DMS 273 (cell line): ENCODE measurements around the gene BOK.

Source experiments
- DNase-seq: peaks from one replicate; lab custom pipeline; 2025; ENCODE audit not compliant: unreplicated experiment; lab: John Stamatoyannopoulos, UW

BOK gene

DNA sequence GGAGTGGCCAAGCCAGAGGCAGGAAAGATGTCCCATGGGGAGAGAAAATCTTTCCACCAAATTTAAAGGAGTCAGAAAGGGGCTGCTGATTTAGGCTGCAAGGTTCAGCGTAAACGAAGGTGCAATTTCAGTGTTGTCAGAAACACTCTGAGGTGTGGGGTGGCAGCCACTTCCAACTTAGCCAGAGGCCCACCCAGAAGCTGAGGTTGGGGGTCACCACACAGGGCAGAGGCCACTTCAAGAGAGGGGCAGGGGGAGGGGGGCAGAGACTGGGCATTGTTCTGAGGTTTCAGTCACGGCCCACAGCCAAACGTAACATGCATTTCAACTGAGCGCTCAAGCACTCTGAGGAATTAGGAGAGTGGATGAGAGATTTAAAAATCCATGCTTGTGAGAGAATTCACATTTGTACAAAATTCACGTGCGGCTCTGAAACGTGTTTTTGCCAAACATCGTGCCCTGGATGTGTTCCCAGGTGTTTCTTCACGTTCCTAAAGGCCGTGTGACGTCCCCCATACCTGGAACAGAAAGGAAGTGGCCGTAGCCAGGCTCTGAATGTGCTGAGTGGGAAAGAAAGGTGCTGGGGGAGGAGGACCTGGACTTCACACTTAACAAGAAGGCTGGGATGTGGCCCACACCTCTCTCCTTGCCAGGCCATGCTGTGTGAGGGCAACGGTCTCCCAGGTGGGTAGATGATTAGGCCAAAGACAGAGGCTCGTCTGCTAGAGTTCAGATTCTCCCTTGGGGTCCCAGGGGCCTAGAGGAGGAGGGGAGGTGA lies 19.5 kb upstream of the BOK start:
- no peak for DNase-seq

DNA sequence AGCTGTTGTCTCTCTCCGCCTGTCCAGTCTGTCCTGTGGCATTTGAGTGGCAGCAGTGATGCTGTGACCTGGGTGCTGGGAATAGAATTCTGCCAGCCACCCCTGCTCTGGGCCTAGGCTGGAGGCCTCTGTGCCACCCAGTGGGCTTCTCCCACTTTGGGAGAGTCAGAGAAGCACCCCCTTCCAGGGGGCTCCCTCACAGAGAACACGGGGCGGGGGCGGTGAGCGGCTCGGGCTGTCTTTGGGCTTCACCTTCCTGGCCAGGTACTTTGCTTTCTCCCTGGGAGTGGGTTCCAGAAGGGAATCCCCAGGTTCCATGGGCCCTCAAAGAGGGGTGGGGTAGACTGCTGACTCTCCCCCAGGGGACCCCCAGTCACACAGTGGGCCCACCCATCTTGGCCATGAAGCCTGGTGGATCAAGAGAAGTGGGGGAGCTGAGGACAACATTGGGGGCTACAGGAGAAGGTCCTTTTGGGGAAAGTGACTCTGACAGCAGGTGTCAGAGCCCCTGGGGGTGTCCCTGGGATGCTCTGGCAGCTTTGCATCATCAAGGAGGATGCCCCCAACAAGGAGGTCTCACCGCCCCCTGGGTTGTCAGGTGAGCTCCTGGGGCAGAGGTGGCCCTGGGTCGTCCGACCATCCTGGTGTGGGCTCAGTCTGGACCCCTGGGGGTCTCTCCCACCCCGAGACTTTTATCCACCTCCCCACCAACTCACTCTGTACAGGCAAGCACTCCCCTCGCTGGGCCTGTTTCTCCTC lies 18.8 kb upstream of the BOK start:
- no peak for DNase-seq

DNA sequence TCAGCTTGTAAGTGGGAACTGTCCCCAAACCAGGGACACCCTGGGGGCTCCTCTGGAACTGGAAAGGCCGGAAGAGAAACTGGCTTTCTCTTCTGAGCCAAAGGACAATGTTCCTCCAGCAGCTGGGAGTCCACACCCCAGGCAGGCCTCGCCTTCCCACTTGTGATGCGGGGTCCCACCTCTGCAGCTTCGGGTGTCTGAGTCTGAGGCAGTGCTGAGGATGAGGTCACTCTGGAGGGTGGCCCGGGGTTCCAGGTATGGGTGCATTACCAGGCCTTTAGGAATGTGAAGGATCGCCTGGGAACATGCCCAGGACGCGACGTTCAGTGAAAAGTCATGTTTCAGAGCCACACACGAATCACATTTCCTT lies 18.2 kb upstream of the BOK start:
- no peak for DNase-seq

DNA sequence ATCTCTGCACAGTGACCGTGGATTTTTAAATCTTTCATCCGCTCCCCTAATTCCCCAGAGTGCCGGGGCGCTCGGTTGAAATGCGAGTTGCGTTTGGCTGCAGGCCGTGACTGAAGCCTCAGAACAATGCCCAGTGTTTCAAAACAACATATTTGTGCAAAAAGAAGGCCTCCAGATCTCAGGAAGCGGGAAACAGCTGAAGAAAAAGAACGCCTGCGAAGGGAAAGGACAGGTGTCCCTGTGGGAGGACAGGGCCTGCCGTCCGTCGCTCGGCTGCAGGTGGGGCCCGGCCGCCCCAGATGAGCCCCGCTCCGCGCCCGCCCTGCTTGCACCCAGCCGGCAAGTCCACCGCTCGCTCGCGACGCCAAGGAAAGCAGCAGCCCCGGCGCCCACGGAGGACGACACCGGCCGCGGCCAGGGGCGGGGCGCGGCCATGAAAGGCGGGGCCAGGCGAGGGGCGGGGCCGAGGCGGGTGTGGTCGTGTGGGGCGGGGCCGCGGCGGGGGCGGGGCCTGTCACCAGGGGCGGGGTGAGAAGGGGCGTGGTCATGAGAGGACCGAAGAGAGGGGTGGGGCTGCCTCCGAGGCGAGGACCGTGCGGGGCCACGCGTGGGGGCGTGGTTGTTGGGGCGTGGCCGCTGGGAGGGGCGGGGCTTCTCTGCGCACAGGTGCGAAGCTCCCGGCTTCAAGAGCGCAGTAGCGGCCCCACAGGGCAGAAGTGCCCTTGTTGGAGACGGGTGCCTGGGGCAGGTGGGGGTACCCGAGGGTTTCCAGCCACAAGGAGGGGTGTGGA lies 17.6 kb upstream of the BOK start:
- DNase-seq = peak; percentile 59

DNA sequence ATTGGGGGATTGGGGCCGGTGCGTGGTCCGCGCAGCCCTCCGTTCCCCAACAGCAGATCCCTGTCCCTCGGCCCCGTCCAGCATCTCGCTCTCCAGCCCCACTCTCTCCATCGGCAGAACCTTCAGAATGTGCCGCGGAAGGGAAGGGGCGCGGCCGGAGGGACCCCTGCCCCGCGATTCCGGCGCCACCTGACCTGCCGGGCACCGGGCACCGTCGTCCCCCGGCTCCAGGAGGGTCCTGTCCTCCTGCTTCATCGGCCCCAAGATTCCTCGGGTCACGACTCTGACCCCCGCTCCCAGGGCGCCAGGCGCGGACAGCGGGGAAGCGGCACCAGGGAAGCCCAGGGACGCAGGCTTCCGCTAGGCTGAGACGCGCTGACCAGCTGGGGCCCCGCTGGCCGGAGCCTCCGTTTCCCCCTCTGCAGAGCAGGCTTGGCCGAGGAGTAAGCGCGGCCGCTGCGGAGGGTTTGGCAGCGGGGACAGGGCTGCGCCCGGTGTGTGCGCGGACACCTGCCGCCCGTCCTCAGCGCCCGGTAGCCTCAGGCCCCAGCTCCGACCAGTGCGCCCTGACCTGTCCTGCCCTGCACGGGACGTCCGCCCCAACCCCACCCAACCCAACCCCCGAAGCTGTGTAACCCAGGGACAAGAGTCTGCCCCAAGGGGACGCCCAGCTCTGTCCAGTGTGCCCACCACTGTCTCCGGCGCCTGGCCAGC lies 16.8 kb upstream of the BOK start:
- no peak for DNase-seq

DNA sequence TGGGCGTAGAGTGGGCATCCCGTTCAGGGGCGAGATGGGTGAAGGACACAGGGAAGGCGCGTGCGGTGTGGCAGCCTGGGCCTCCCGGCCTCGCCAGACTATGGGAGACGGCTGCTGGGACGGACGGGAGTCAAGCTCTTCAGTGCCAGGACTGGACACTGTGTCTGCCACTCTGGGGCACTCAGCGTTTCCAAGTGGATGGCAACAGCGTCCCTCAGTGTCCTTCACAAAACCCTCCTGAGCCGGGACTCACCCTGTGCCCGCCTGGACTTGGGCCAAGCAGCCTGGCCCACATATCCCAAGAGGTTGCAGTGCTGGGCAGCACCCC lies 16.3 kb upstream of the BOK start:
- no peak for DNase-seq

DNA sequence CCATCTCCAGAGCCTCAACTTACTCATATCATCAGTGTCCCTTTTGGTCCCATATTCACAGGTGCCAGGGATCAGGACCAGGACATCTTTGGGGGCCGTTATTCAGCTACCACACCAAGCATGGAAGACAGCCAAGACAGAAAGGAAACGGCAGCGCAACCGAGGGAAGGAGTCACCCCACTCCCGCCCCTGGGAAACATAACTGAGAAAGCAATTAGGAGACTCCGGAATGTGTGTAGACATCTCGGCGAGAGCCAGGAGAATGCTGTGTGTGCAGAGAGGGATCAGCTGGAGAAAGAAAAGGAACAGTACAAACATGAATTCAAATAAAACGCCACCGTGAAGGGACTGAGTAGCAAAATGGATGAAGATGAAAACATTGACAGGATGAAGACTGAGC lies 13.4 kb upstream of the BOK start:
- DNase-seq = no peak

DNA sequence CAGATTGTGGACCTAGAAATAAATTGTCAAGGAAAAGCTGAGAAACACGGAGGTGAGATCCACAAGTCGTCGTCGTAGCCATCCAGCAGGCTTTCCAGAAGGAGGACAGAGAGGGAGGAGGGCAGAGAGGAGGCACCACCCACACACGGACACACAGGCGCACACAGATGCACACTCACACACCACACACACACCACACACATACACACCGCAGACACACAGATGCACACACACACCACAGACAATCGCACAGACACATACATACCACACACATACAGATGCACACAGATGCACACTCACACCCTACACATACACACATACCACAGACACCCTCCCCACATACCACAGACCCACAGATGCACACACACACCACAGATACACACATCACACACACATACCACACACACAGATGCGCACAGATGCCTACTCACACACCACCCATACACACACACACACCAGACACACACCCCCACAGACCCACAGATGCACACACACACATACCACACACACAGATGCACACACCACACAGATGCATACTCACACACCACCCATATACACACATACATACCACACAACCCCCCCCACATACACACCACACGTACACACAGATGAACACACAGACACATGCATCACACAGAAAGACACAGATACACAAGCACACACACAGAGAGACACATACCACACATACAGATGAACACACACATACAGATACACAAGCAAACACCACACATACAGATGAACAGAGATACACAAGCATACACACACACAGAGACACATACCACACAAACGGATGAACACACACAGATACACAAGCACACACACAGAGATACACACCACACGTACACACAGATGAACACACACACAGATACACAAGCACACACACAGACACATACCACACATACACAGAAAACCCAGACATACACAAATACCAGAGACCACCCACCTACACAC lies 12.7 kb upstream of the BOK start:
- DNase-seq = no peak

DNA sequence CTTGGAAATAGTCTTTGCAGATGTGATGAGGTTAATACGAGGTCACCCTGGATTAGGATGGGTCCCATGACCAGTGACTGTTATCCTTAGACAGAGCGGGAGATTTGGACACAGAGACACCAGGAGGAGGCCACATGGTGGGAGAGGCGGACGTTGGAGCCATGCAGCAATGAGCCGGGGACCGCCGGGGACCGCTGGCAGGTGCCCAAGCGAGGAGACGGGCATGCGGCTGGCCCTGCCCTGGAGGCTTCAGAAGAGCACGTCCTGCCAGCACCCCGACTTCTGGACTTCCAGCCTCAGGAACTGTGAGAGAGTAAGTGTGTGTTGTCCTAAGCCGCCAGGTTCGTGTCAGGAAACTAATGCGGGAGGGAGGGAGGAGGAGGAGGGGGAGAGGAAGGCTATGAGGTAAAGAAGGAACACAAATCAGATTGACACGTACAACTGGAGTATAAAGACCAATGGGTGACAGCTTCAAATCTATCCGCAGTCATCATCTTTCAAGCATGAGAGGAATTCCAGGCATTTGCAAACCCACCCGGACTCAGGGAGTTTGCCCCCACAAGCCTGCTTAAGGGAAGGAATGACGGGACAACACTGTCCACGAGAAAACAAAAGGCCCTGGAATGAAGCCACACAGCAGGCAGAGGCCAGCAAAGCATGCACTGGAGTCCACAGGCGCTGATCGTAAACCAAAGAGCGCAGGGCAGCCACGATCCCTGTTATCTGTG lies 11.6 kb upstream of the BOK start:
- no peak for DNase-seq

DNA sequence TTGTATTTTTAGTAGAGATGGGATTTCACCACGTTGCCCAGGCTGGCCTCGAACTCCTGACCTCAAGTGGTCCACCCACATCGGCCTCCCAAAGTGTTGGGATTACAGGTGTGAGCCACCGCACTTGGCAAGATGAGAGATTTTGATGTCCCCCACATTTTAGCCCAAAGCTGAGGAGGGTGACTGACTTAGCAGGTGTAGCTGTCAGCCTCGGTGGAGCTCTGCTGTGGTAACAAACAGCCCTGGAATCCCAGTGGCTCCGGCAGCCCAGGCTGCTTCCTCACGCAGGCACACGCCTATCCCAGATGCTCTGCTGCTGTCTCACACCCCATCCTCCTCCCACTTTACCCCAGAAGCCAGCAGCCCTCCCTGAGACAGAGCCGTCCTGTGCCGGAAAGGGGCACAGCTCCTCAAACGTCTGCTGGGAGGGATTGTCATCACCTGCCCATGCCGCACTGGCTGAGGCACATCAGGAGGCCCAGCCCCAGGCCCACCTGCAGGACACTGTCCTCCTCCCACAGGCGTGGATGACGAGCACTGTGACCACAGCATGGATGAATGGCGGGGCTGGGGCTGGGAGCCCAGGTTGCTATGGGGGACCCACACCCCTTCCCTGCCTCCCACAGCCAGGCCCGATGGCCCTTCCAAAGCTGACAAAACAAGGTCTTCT lies 10.6 kb upstream of the BOK start:
- no peak for DNase-seq

DNA sequence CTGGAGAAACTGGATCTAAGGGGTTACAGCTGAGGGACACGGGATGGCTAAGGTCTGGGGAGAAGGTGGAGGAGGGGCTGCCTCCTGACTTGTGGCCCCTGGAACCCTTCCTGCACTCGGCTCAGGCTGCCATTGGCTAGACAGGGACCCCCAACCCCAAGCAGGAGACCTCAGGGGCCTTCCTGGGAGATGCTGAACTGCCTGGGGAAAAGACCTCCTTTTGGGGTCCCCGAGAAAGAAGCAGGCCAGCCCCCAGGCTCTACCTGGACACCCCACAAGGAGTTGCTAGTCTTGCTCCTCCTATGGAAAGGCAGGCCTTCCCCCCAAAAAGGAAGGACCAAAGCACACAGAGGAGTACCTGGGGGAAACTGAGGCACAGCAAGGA lies 10.1 kb upstream of the BOK start:
- no peak for DNase-seq

DNA sequence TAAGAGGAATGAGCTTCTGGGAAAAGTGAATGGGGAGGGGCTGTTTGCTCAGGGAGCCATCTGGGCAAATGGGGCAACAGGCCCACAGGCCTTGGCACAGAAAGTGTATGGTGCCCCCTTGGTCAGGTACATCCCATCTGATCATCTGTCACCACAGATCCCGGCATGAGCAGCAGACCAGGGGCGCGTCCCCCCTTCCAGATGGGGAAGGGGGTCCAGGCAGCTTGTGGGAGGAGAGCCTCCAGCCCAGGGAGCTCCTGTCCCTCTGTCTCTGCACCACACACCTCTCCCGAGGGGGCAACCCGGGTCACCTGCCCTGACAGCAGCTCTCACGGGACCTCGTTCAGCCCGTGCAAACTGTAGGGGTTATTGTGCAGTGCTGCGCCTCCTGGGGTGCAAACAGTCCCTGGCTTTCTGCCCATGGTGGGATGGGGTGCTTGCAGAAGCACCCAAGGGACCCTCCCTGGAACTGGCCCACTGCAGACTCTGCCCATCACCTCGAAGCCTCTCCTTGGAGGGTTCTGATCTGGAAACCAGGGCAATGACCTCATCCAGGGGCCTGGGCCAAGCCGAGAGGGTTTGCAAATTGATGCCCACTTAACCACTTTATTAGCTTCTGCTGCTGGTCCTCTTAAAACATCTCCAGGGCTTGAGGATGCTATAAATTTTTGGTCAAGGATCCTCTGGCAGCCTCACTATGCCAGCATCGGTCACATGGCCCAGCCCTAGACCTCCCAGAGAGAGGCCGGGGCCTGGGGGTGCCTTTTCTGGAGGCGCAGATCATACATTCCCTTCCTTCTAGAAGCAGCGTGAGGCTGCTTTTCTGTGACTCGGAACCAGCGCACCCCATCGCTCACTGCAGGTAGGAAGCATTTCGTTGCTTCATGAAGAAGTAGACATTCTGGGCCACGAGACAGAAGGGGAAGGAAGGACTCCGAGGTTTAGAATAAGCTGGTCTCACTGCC lies 7.6 kb upstream of the BOK start:
- DNase-seq = peak; percentile 72

DNA sequence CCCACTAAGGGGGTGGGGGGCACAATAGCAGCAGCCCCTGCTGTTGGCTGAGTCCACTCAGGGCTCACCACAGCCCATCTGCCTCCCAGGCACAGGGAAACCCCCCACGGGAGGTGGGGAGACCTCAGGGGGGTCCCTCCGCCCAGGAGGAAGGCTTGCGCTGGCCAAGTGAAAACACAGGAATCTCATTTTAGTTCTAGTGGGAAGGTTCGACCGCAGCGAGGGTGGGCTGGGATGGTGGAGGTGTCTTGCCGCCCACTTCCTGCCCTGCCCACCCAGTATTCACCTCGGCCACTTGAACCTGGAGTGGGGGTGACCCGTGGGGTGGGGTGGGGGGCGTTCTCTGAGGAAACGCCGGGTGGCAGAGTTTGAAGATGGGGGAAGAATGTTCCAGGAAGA lies 6.9 kb upstream of the BOK start:
- no peak for DNase-seq

DNA sequence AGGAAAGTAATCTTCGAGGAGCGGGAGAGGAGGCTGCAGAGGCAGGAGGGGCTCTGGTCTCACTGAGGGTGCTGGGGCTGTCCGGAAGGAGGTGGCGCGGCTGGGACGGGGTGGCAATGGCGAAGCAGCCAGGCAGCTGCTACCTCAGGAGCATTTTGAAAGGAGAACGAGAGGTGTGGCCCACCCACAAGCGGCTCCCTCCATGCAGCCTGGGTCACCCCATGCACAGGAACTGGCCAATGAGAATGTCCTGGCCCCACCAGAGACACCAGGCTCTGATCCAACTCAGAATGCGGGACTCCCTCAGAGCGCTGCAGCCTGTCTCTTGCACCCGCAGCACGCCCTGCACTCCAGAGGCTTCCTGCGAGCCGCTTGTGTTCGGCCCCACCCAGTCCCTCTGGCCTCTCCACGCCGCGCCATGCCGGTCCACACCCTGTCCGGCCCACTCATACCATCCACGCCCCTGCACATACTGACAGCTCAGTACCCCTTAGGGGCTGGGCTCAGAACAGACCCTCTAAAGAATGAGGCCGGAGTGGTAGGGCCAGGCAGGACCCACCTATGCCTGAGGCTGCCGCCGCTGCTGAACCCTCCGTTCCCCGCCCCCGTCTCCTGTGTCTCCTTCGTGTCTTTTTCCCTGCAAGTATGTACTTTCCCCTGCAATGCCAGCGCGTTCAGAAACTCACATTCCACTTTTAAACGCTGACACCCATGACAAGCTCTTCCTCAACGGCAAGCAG lies 6.4 kb upstream of the BOK start:
- DNase-seq = no peak

DNA sequence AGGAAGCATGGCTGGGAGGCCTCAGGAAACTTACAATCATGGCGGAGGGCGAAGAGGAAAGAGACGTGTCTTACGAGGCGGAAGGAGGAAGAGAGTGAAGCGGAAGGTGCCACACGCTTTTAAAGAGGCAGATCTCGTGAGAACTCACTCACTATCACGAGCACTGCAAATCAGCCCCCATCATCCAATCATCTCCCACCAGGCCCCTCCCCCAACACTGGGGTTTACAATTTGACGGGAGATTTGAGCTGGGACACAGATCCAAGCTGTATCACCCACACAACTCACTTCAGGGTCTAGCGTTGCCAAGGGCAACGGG lies 5.1 kb upstream of the BOK start:
- no peak for DNase-seq

DNA sequence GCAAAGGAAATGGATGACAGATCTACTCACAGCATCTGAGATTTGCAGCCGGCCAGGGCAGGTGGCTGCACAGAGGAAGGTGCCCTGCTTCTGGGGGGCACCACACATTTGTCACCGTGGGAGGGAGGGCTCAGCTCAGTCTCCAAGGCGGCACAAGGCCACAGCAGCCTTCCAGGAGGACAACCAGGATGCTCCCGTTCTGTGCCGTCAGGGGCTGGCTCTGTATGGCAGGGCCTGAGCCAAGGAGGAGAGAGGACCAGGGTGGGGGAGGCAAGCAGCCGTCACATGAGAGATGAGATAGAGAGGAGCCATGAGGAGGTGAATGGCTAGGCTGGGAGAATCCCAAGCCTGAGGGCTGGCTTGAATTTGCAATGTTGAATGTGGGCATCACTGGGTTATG lies 4.6 kb upstream of the BOK start:
- DNase-seq = no peak

DNA sequence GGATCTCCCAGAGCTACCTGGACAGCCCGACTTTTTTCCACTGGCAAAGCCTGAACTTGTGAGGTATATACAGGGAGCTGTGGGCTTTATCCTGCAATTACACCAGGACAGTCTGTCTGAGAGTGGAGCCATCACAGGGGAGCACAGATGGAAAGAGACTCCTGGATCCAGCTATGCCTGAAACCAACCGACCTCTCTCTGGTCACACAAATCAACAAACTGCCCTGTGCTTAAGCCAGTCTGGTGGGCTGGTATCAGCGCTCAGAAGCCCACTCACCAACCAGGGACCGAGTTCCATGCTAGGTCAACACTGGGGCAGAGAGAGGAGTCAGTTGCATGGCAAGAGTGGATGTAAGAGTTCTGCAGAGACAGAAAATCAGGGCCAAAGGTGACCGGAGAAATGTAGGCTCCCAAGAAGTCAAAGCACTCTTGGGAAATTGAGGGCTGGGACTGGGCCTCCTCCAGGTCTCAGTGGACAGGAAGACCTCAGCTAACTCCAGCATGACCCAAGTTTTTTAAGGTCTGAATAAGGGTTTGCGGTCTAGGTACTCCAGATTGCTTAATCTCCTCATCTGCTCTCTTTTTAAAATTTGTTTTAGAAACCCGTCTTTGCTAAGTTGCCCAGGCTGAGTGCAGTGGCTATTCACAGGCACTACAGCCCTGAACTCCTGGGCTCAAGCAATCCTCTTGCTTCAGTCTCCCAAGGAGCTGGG lies 3.8 kb upstream of the BOK start:
- DNase-seq = no peak
